Testis (tissue), 2 donors: Measurements from ENCODE around the gene DENND4B.

Experiments
- CTCF ChIP-seq, 3 experiments: fragments of 450-650 bp in 2 of 3; fragments of 200-600 bp in 1 of 3; sonication (generic) in 1 of 3; IDR thresholded peaks; one replicate each; pipeline ENCODE4 v1.5.1; 2016 to 2019; ENCODE audit warnings: antibody characterized with exemption in 3 of 3, mild to moderate bottlenecking in 2 of 3, moderate library complexity in 1 of 3
- POLR2A ChIP-seq: fragments of 450-650 bp; IDR thresholded peaks from one replicate; pipeline ENCODE4 v1.6.1; 2017; ENCODE audit warnings: antibody characterized with exemption, mild to moderate bottlenecking, moderate library complexity

GRCh38 chr1:153977250-153978240 is 31.0 kb upstream of the DENND4B start, which contains the start of gene JTB:
- peak in 1 of 3 experiments; percentile 7 for TF ChIP-seq CTCF (IDR thresholded peaks at IDR 0.05)
- TF ChIP-seq POLR2A = peak; percentile 22
